ENCODE results near the gene NMNAT2. TPM values are rescaled to one million over a fixed set of nuclear protein-coding genes. Genes with fewer than 3 reads are reported as not detected.

NMNAT2 gene
- total RNA-seq, 1 experiment from 2014 or later: 4.7 TPM

GRCh38 chr1:183319606-183320005 lies 98.6 kb downstream of the NMNAT2 start:
- H3K36me3 Mint-ChIP-seq (ENCODE audit: insufficient read depth, unreplicated experiment): no peaks in the 10 kb centered on the region
- intact Hi-C loops (cut with micrococcal nuclease): no loop called here
- ChIA-PET CTCF (interaction anchor here (0.6 to 12.3 kb wide), 19 partner anchors 7 to 360 kb away, joined by 3 to 253 read pairs (median 8); no protein-coding TSS in a partner anchor), POLR2A (interaction anchor here (2.0 to 8.2 kb wide), 2 partner anchors 39 to 151 kb away, joined by 9 to 94 read pairs; no protein-coding TSS in a partner anchor)
- TF ChIP-seq CTCF (IDR thresholded peaks at IDR 0.05; ENCODE audit: unreplicated experiment): no peak
- DNase-seq (ENCODE audit: unreplicated experiment): no peak
- no peak overlapping the region for H3K4me3 Mint-ChIP-seq (ENCODE audit: unreplicated experiment)
- peak overlapping the region; percentile 35 for H3K27ac Mint-ChIP-seq (ENCODE audit: low read depth, unreplicated experiment)
- no peaks in the 10 kb centered on the region for H3K27me3 Mint-ChIP-seq (ENCODE audit: insufficient read depth, unreplicated experiment)
- peaks cover 19% of the 10 kb centered on the region for H3K4me1 Mint-ChIP-seq (ENCODE audit: insufficient read depth, unreplicated experiment)
- no TSS peak for BruUV-seq (replicated peaks)
- H3K9me3 Mint-ChIP-seq (ENCODE audit: unreplicated experiment): no peaks in the 10 kb centered on the region

- peak; percentile 33 for DNase-seq (ENCODE audit: unreplicated experiment)
- peak overlapping the region; percentile 35 for H3K27ac Mint-ChIP-seq (ENCODE audit: low read depth, unreplicated experiment)
- no peak for TF ChIP-seq CTCF (IDR thresholded peaks at IDR 0.05; ENCODE audit: unreplicated experiment)
- H3K4me3 Mint-ChIP-seq (ENCODE audit: unreplicated experiment): no peak overlapping the region
- CTCF ChIA-PET: interaction anchor here (0.5 to 12.3 kb wide), 50 partner anchors 8 to 1543 kb away, joined by 3 to 253 read pairs (median 4); no protein-coding TSS in a partner anchor
- no peaks in the 10 kb centered on the region for H3K36me3 Mint-ChIP-seq (ENCODE audit: insufficient read depth, unreplicated experiment)
- no TSS peak for BruUV-seq (replicated peaks)
- H3K9me3 Mint-ChIP-seq (ENCODE audit: unreplicated experiment): no peaks in the 10 kb centered on the region
- POLR2A ChIA-PET: interaction anchor here (0.6 to 8.2 kb wide), 11 partner anchors 15 to 435 kb away, joined by 3 to 94 read pairs (median 4); no protein-coding TSS in a partner anchor
- H3K27me3 Mint-ChIP-seq (ENCODE audit: insufficient read depth, unreplicated experiment): no peaks in the 10 kb centered on the region
- peaks cover 24% of the 10 kb centered on the region for H3K4me1 Mint-ChIP-seq (ENCODE audit: insufficient read depth, unreplicated experiment)
- intact Hi-C loops (cut with micrococcal nuclease): no loop called here
Measured at GRCh38 chr1:183319051-183319450, 99.1 kb downstream of the NMNAT2 start.

DNA sequence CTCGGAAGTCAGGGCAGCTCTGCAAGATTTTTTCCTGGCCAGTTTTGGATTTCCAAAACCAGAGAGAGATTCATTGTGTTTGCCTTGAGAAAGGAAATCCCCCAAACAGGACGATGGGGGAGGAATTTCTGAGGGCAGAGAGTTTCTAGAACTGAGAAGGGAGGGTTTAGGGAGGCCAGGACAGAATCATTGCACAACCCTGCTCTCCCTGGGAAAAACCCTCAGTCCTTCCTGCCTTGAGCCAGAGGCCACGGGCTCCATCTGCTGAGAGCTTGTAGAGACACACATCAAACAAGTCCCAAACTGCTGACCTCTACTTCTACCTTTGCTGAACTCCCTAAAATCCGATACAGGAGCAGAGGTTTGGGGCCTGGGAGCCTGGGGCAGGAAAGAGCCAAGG lies 99.7 kb downstream of the NMNAT2 start:
- POLR2A ChIA-PET: interaction anchor here (0.6 to 8.2 kb wide), 16 partner anchors 12 to 528 kb away, joined by 3 to 94 read pairs (median 4); no protein-coding TSS in a partner anchor

More for the DNA sequence above, 99.7 kb downstream of the NMNAT2 start:
- TF ChIP-seq CTCF (IDR thresholded peaks at IDR 0.05; ENCODE audit: unreplicated experiment): peak; percentile 79
- Mint-ChIP-seq H3K36me3 (ENCODE audit: insufficient read depth, unreplicated experiment) (no peaks in the 10 kb centered on the region), H3K27me3 (ENCODE audit: insufficient read depth, unreplicated experiment) (no peaks in the 10 kb centered on the region), H3K9me3 (ENCODE audit: unreplicated experiment) (no peaks in the 10 kb centered on the region), H3K4me3 (ENCODE audit: unreplicated experiment) (no peak overlapping the region), H3K27ac (ENCODE audit: low read depth, unreplicated experiment) (peak overlapping the region; percentile 60), H3K4me1 (ENCODE audit: insufficient read depth, unreplicated experiment) (peaks cover 26% of the 10 kb centered on the region)
- peak; percentile 95 for DNase-seq (ENCODE audit: unreplicated experiment)
- CTCF ChIA-PET: interaction anchor here (0.5 to 12.3 kb wide), 60 partner anchors 9 to 1579 kb away, joined by 3 to 253 read pairs (median 4); no protein-coding TSS in a partner anchor
- BruUV-seq (replicated peaks): no TSS peak
- intact Hi-C loops (cut with micrococcal nuclease): loop anchor here (1.0 kb wide), 6 partner anchors 37 to 356 kb away; no protein-coding TSS in a partner anchor

All from MCF 10A (cell line).